LNCaP clone FGC (cell line): Measurements from ENCODE around the gene PIP5K1B.

ENCODE experiments used
- DNase-seq: peaks from one replicate; pipeline ENCODE4 v3.0.0-alpha.2; 2011; ENCODE audit warnings: low read depth
- H3K4me3 ChIP-seq: 2 replicates; pipeline ENCODE4 v1.5.1; 2011; ENCODE audit warnings: mild to moderate bottlenecking, low read depth, low read length, control low read depth
- CTCF ChIP-seq: IDR thresholded peaks from 2 replicates; pipeline ENCODE4 v1.5.1; 2012; ENCODE audit warnings: mild to moderate bottlenecking; ENCODE audit not compliant: control insufficient read depth, insufficient read depth; ENCODE audit errors: extremely low read depth

PIP5K1B gene

GRCh38 chr9:68876681-68877080, 171.6 kb downstream of the PIP5K1B start:
- TF ChIP-seq CTCF = no peak
- DNase-seq = no peak
- no peak overlapping the region for H3K4me3 ChIP-seq

DNA sequence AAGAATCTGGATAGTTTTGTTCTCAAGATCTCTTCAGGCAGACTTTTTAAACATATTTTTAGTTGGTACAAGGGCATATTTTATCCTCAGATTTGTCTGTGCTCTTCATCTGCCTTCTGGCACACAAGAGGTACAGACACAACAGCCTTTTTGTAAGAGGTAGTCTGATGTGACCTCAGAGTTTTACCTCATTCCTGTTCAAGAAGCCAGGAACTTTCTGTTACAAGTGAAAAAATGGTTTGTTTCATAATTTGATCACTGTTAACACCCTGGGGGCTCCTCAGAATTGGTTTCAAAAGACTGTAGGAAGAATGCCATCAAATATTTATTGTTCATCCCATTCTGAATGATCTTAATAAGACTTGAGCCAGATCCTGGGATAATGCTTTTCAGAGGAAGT, 172.2 kb downstream of the PIP5K1B start:
- no peak overlapping the region for H3K4me3 ChIP-seq
- no peak for TF ChIP-seq CTCF
- no peak for DNase-seq

- no peak for TF ChIP-seq CTCF
- no peak overlapping the region for H3K4me3 ChIP-seq
- no peak for DNase-seq
These were observed 173.4 kb downstream of the PIP5K1B start for GRCh38 chr9:68878450-68878849.

DNA sequence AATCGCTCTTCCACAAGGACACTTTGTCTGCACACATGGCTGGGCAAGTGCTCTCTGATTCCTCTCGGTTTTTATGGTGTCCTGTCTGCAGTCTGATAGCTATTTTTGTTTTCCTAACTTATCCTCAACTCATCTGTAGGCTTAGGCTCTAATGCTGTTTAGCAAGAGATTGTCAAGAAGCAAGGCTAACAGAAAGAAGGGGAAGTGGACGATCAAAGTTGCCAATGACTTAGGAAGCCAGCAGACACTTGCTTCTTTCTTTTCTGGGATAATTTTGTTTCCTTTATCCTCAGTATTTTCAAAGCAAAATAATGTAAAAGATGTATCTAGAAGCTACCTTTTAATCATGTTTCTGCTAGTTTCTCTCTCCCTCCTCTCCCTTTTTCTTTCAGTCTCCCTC, 178.2 kb downstream of the PIP5K1B start:
- no peak for DNase-seq
- no peak for TF ChIP-seq CTCF
- no peak overlapping the region for H3K4me3 ChIP-seq

DNA sequence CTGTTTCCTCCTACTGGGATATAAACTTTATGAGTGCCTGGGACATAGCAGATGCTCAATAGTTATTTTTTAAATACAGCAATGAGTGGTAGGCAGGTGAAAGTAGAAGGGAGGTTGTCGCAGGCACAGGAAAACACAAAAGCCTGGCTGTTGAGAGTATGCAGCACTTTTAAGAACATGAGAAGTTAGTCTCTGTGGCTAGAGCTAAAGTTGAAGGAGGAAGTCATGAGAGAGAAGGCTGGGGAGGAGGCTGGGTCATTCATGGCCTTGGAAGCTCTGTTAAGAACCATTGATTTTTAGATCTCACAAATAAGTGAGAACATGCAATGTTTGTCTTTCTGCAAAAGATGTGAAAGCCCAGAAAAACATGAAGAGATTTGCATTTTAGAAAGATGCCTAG, 182.2 kb downstream of the PIP5K1B start:
- H3K4me3 ChIP-seq = no peak overlapping the region
- DNase-seq = no peak
- TF ChIP-seq CTCF = no peak

GRCh38 chr9:68894502-68894901, 189.5 kb downstream of the PIP5K1B start:
- no peak overlapping the region for H3K4me3 ChIP-seq
- TF ChIP-seq CTCF = no peak
- DNase-seq = no peak

GRCh38 chr9:68895741-68896478, 190.9 kb downstream of the PIP5K1B start:
- H3K4me3 ChIP-seq = no peak overlapping the region
- DNase-seq = no peak

More at GRCh38 chr9:68895741-68896478, 190.9 kb downstream of the PIP5K1B start:
- TF ChIP-seq CTCF = no peak
